NCI-H187 (cell line): ENCODE data around the gene MYO16.

Source experiments
- DNase-seq, 2 experiments: peaks; one replicate each; lab custom pipeline; 2025; lab: John Stamatoyannopoulos, UW

Gene MYO16

GRCh38 chr13:108933061-108933460, 303.6 kb downstream of the MYO16 start:
- DNase-seq: no peak

GRCh38 chr13:108938155-108938554, 308.7 kb downstream of the MYO16 start:
- DNase-seq: no peak

- DNase-seq: no peak
These were observed 310.7 kb downstream of the MYO16 start for GRCh38 chr13:108940121-108940520.

GRCh38 chr13:108943842-108944241, 314.4 kb downstream of the MYO16 start:
- DNase-seq: no peak

- DNase-seq: no peak
These were observed 315.3 kb downstream of the MYO16 start for GRCh38 chr13:108944760-108945159.

- no peak for DNase-seq
These were observed 318.2 kb downstream of the MYO16 start for GRCh38 chr13:108947551-108948030.

GRCh38 chr13:108948251-108948671, 318.9 kb downstream of the MYO16 start:
- DNase-seq: no peak

- no peak for DNase-seq
These were observed 321.1 kb downstream of the MYO16 start for GRCh38 chr13:108950333-108951010.

- no peak for DNase-seq
These were observed 326.3 kb downstream of the MYO16 start for GRCh38 chr13:108955741-108956140.

GRCh38 chr13:108957369-108958012, 328.1 kb downstream of the MYO16 start:
- DNase-seq: no peak

GRCh38 chr13:108958013-108958376, 328.6 kb downstream of the MYO16 start:
- no peak for DNase-seq

GRCh38 chr13:108959234-108959633, 329.8 kb downstream of the MYO16 start:
- no peak for DNase-seq

- DNase-seq: no peak
These were observed 330.6 kb downstream of the MYO16 start for GRCh38 chr13:108960006-108960405.

GRCh38 chr13:108961542-108962125, 332.2 kb downstream of the MYO16 start:
- peak; percentile 32 to 34 for DNase-seq

- no peak for DNase-seq
These were observed 333.2 kb downstream of the MYO16 start for GRCh38 chr13:108962654-108963053.

- no peak for DNase-seq
These were observed 333.9 kb downstream of the MYO16 start for GRCh38 chr13:108963276-108963810.

GRCh38 chr13:108963846-108964600, 334.6 kb downstream of the MYO16 start:
- no peak for DNase-seq

GRCh38 chr13:108964606-108965005, 335.2 kb downstream of the MYO16 start:
- no peak for DNase-seq

- DNase-seq: no peak
These were observed 338.0 kb downstream of the MYO16 start for GRCh38 chr13:108967371-108967770.

GRCh38 chr13:108968566-108968965, 339.2 kb downstream of the MYO16 start:
- no peak for DNase-seq

GRCh38 chr13:108974686-108975085, 345.3 kb downstream of the MYO16 start:
- no peak for DNase-seq

- no peak for DNase-seq
These were observed 350.8 kb downstream of the MYO16 start for GRCh38 chr13:108980237-108980636.
